B cell (primary cell): ENCODE measurements around the gene PKM. TPM values are rescaled to one million over a fixed set of nuclear protein-coding genes. Genes with fewer than 3 reads are reported as not detected.

ENCODE experiments used
- ATAC-seq: fragments of 200-7000 bp; cut with Tn5 transposase; one replicate; pipeline ENCODE4 v1.10.0; 2021; ENCODE audit warnings: low read depth, mild to moderate bottlenecking, moderate number of reproducible peaks, moderate library complexity
- CTCF ChIA-PET: fragments of 350-600 bp; sonication (Branson Sonifier 250); formaldehyde crosslinking; loops from one replicate; lab custom pipeline; 2021; ENCODE audit warnings: antibody characterized with exemption, inconsistent platforms; lab: Charles Lee
- POLR2A ChIA-PET: fragments of 350-600 bp; sonication (Branson Sonifier 250); formaldehyde crosslinking; loops from one replicate; lab custom pipeline; 2021; ENCODE audit warnings: antibody characterized with exemption; lab: Charles Lee
- DNase-seq: peaks from one replicate; pipeline ENCODE4 v3.0.0; 2013
- H2AFZ ChIP-seq: 2 replicates; pipeline ENCODE4 v1.6.1; 2012; ENCODE audit warnings: mild to moderate bottlenecking, low read depth, low read length; ENCODE audit not compliant: insufficient read depth, poor library complexity, severe bottlenecking
- H3K27ac ChIP-seq, 2 donors: 1 replicate in 1 of 2; 2 replicates in 1 of 2; pipeline ENCODE4 v1.5.1; 2012 to 2013; ENCODE audit warnings: low read length in 2 of 2, mild to moderate bottlenecking in 2 of 2, moderate library complexity in 1 of 2
- H3K27me3 ChIP-seq, 4 experiments: fragments of 200-600 bp in 1 of 4; sonication (generic) in 1 of 4; replicated peaks in 1 of 4; 1 replicate in 2 of 4; 2 replicates in 2 of 4; pipeline versions ENCODE4 v1.6.1 to v1.7.0; 2013 to 2016; ENCODE audit warnings: low read length in 3 of 4, mild to moderate bottlenecking in 2 of 4, mixed read lengths in 1 of 4, moderate library complexity in 1 of 4; ENCODE audit not compliant: insufficient read depth in 4 of 4, control insufficient read depth in 3 of 4; ENCODE audit errors: control extremely low read depth in 1 of 4
- H3K36me3 ChIP-seq, 2 experiments: replicated peaks in 1 of 2; 1 replicate in 1 of 2; 2 replicates in 1 of 2; pipeline versions ENCODE4 v1.6.1 to v1.7.1; 2013; ENCODE audit warnings: low read length in 1 of 2; ENCODE audit not compliant: insufficient read depth in 2 of 2, control insufficient read depth in 1 of 2; ENCODE audit errors: control extremely low read depth in 1 of 2, extremely low read depth in 1 of 2
- H3K4me1 ChIP-seq, 2 donors: fragments of 200-600 bp in 1 of 2; sonication (generic) in 1 of 2; 1 replicate in 1 of 2; 2 replicates in 1 of 2; pipeline versions ENCODE4 v1.5.1 to v1.6.1; 2013 to 2017; ENCODE audit warnings: low read length in 2 of 2; ENCODE audit not compliant: control insufficient read depth in 2 of 2, insufficient read depth in 2 of 2
- H3K4me2 ChIP-seq: replicated peaks from 2 replicates; pipeline ENCODE3; 2012; ENCODE audit warnings: mild to moderate bottlenecking, low read depth, low read length; ENCODE audit not compliant: poor library complexity, severe bottlenecking
- H3K4me3 ChIP-seq, 5 experiments: fragments of 200-600 bp in 1 of 5; sonication (generic) in 1 of 5; 1 replicate in 3 of 5; 2 replicates in 2 of 5; pipeline versions ENCODE4 v1.5.1 to v1.7.0; 2011 to 2016; ENCODE audit warnings: low read length in 4 of 5, mild to moderate bottlenecking in 4 of 5, low read depth in 2 of 5, control low read depth in 1 of 5, moderate library complexity in 1 of 5; ENCODE audit not compliant: insufficient read depth in 1 of 5; ENCODE audit errors: control extremely low read depth in 1 of 5, extremely low read depth in 1 of 5
- H3K79me2 ChIP-seq: fragments of 200-600 bp; sonication (generic); one replicate; pipeline ENCODE4 v1.6.0; 2016; ENCODE audit warnings: low read length; ENCODE audit not compliant: control insufficient read depth, insufficient read depth
- H3K9ac ChIP-seq: fragments of 200-600 bp; sonication (generic); 2 replicates; pipeline ENCODE4 v1.6.1; 2017; ENCODE audit warnings: mild to moderate bottlenecking, low read length, moderate library complexity
- H3K9me3 ChIP-seq, 3 donors: one replicate each; pipeline versions ENCODE4 v1.6.1 to v1.7.1; 2013; ENCODE audit warnings: low read length in 2 of 3; ENCODE audit not compliant: control insufficient read depth in 2 of 3, insufficient read depth in 1 of 3; ENCODE audit errors: control extremely low read depth in 1 of 3
- H4K20me1 ChIP-seq: 2 replicates; pipeline ENCODE4 v1.6.0; 2012; ENCODE audit warnings: mild to moderate bottlenecking, low read length; ENCODE audit not compliant: insufficient read depth, control insufficient read depth, poor library complexity, severe bottlenecking
- H3K27ac Mint-ChIP-seq: one replicate; pipeline ENCODE4 v1.8.0; 2021; ENCODE audit warnings: mixed read lengths
- H3K27me3 Mint-ChIP-seq: one replicate; pipeline ENCODE4 v1.8.0; 2021; ENCODE audit warnings: mixed read lengths
- H3K4me1 Mint-ChIP-seq: one replicate; pipeline ENCODE4 v1.8.0; 2021; ENCODE audit warnings: mixed read lengths
- H3K4me3 Mint-ChIP-seq: one replicate; pipeline ENCODE4 v1.8.0; 2021; ENCODE audit warnings: mixed read lengths
- H3K9me3 Mint-ChIP-seq: one replicate; pipeline ENCODE4 v1.8.0; 2022; ENCODE audit warnings: mixed read lengths; ENCODE audit not compliant: insufficient read depth
- CTCF ChIP-seq: fragments of 200-600 bp; IDR thresholded peaks from one replicate; pipeline ENCODE4 v1.8.0; 2022; ENCODE audit warnings: antibody characterized with exemption, mild to moderate bottlenecking
- EZH2 ChIP-seq: IDR thresholded peaks from 2 replicates; pipeline ENCODE4 v1.6.1; 2012; ENCODE audit warnings: borderline replicate concordance, low read depth, mild to moderate bottlenecking, moderate library complexity, low read length; ENCODE audit not compliant: insufficient read depth, poor library complexity, severe bottlenecking
- WGBS: methylation state at CpG from one replicate; pipeline ENCODE4 v1.1.5; 2013; ENCODE audit warnings: missing lambda C conversion rate; ENCODE audit not compliant: insufficient coverage; 5-methylcytosine and 5-hydroxymethylcytosine counted together
- intact Hi-C: fragments of 100-400 bp; cut with micrococcal nuclease; formaldehyde crosslinking; loops from one replicate; pipeline ENCODE4 v1.10.0; 2022
- polyA plus RNA-seq: library from polyadenylated mRNA; depleted of rRNA; stranded (reverse); fragments of >200 nt; gene quantifications from 2 replicates; pipeline ENCODE4 v1.2.3, GENCODE V29; 2012
- total RNA-seq, 2 donors: library from RNA; stranded (reverse); fragments of 120-200 nt in 1 of 2; gene quantifications; 1 replicate in 1 of 2; 2 replicates in 1 of 2; pipeline versions ENCODE4 v1.2.3 to v1.2.4, GENCODE V29; 2013 to 2022

The PKM gene
- total and polyA plus RNA-seq, 2 donors (not counting 1 experiment from before 2014, with no cell fraction given): 179 to 323 TPM

GRCh38 chr15:72155003-72155621, 75.9 kb downstream of the PKM start:
- Histone ChIP-seq H3K27ac (no peak overlapping the region), H2AFZ (peak overlapping the region; percentile 86), H3K79me2 (no peaks in the 10 kb centered on the region), H3K4me3 (no peak overlapping the region), H4K20me1 (no peaks in the 10 kb centered on the region), H3K4me1 (peaks cover 0 to 5% of the 10 kb centered on the region in 2 donors), H3K36me3 (no peaks in the 10 kb centered on the region), H3K9ac (no peak overlapping the region), H3K9me3 (no peaks in the 10 kb centered on the region), H3K4me2 (peak overlapping the region; percentile 91), H3K27me3 (peaks cover 0 to 7% (median 0%) of the 10 kb centered on the region in 4 experiments)
- Mint-ChIP-seq H3K4me1 (peaks cover 9% of the 10 kb centered on the region), H3K4me3 (peak overlapping the region; percentile 87), H3K9me3 (no peaks in the 10 kb centered on the region), H3K27me3 (no peaks in the 10 kb centered on the region), H3K27ac (no peak overlapping the region)
- CTCF ChIA-PET: interaction anchor here (0.8 to 4.4 kb wide), 7 partner anchors 14 to 411 kb away, joined by 3 to 87 read pairs (median 17); no protein-coding TSS in a partner anchor
- ATAC-seq (no peak), DNase-seq (no peak)
- TF ChIP-seq CTCF: no peak
- TF ChIP-seq EZH2: no peak
- 82% methylated on average over 12 of the region's 14 CpGs for WGBS
- intact Hi-C loops: loop anchor here (10.0 kb wide), 2 partner anchors 110 to 290 kb away; no protein-coding TSS in a partner anchor
- POLR2A ChIA-PET: no interaction called here

DNA sequence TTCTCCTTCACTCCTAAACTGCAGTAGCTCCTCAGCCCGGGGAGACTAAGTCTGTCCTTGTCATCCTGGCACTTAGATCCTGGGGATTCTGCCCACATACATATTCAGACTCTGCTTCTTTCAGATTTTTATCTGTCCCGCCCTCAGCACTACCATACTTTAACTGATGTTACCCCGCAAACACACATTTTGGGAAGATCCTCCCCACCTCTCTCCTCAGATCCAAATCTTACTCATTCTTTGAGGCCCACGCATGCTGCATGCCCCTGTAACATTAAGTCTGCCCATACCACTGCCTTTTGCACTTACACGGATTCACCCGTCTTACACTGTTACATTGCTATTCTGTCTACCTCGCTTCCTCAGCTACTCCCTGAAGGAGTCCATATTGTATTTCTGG, 76.7 kb downstream of the PKM start:
- CTCF ChIA-PET: interaction anchor here (0.5 to 3.3 kb wide), 8 partner anchors 46 to 411 kb away, joined by 3 to 25 read pairs (median 6); no protein-coding TSS in a partner anchor
- POLR2A ChIA-PET: no interaction called here
- WGBS: 96% methylated on average over 6 of the region's 7 CpGs
- no peaks in the 10 kb centered on the region for H3K27me3 Mint-ChIP-seq
- Histone ChIP-seq H3K36me3 (no peaks in the 10 kb centered on the region), H2AFZ (no peak overlapping the region), H4K20me1 (no peaks in the 10 kb centered on the region), H3K9ac (no peak overlapping the region), H3K4me1 (peaks cover 0 to 5% of the 10 kb centered on the region in 2 donors), H3K27ac (no peak overlapping the region), H3K27me3 (peaks cover 0 to 7% (median 0%) of the 10 kb centered on the region in 4 experiments), H3K9me3 (no peaks in the 10 kb centered on the region), H3K4me3 (no peak overlapping the region), H3K79me2 (no peaks in the 10 kb centered on the region), H3K4me2 (no peak overlapping the region)
- no peak for ATAC-seq
- intact Hi-C loops: loop anchor here (10.0 kb wide), 2 partner anchors 110 to 290 kb away; no protein-coding TSS in a partner anchor
- no peak overlapping the region for H3K27ac Mint-ChIP-seq
- no peaks in the 10 kb centered on the region for H3K9me3 Mint-ChIP-seq
- no peak for DNase-seq
- H3K4me3 Mint-ChIP-seq: no peak overlapping the region
- TF ChIP-seq EZH2 (no peak), CTCF (no peak)
- peaks cover 9% of the 10 kb centered on the region for H3K4me1 Mint-ChIP-seq
